LHCN-M2 (cell line): ENCODE data around the gene SPATA6L. TPM values are rescaled to one million over a fixed set of nuclear protein-coding genes. Genes with fewer than 3 reads are reported as not detected.
"Not testable (repeated sequence)": the region's sequence is repeated elsewhere in the genome, so short reads cannot be mapped to it uniquely, and the experiment has no call there.

ENCODE experiments used
- DNase-seq: peaks from one replicate; pipeline ENCODE4 v3.0.0-alpha.2; 2012; ENCODE audit warnings: low read depth
- total RNA-seq: library from RNA; depleted of rRNA; stranded (reverse); fragments of >200 nt; gene quantifications from 2 replicates; pipeline ENCODE4 v1.2.3, GENCODE V29; 2014

SPATA6L gene
- total RNA-seq, 1 experiment from 2014 or later = not detected

DNA sequence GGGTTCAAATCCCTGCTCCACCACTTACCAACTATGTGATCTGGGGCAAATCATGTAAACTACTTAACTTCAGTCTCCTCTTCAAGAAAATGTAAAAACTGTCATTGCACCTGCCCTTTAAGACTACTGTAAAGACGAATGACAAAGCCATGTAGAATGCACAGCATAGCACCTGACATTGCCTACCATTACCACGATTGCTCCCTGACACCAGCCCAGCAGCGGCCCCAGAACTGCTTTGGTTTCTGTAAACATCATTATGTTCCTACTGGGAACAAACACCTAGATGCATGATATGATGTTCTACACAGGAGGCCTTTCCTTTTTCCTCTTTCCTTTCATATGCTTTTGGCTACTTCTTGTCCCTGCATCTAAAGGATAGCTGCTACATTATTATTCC, 27.3 kb downstream of the SPATA6L start:
- DNase-seq = no peak

DNA sequence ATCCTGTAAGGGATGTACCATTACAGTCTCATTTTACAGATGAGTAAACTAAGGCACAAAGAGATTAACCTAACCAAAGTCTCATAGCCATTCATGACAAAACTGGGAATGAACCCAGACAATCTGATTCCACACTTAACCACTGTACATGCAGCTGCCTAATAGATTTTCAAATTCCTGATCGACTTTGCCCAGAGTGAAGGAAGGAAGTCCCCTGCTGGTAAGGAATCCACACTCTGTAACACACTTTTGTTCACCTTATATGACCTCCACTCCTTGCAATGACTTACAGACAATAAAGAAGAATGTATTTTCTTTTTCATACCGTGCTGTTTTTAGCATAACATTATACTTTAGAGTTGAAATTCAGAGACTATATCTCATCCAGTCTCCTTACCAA, 35.4 kb downstream of the SPATA6L start:
- DNase-seq = no peak

DNA sequence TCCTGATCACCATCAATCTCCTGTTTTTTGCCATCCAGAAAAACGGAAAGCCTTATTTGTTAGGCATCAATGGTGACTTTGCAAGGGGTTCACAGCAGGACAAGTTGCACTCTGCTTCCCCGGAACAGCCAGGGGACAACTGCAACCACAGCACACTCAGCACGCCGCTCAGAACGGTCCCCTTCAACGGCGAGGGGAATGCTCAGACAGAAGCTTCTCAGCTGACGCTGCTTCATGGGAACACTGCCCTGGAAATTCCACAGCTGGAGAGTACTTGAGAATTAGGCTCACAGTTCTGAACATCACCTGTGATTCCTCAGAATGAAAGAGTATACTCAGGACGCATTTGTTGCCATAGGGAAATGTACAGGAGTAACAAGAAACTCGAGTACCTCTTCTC, 44.3 kb downstream of the SPATA6L start:
- no peak for DNase-seq

DNA sequence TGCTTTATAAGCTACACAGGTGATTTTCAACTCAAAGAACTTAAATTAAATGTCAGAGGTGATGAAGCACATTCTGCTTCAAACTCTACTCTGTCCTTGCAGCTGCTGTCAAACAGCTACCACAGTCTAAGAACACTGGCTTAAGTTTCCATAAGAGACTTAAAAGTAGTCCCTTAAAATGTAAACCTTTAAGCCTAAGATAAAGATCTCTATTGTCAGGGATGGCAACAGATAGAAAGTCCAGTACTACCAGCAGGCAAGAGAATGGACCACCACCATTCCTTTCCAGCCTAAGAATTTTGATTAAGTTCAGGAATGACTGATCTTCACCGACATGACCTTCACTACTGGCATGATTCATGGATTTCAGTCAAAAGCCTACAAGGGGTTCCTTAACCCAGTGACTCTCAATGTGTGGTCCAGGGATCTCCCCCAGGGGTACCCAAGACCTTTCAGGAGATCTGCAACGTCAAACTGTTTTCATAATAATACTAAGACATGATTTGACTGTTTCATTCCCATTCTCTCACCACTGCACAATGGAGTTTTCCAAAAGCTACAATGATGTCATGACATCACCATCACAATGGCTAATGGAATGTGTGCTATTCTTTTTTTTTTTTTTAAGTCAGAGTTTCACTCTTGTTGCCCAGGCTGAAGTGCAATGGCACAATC, 45.3 kb downstream of the SPATA6L start:
- no peak for DNase-seq

DNA sequence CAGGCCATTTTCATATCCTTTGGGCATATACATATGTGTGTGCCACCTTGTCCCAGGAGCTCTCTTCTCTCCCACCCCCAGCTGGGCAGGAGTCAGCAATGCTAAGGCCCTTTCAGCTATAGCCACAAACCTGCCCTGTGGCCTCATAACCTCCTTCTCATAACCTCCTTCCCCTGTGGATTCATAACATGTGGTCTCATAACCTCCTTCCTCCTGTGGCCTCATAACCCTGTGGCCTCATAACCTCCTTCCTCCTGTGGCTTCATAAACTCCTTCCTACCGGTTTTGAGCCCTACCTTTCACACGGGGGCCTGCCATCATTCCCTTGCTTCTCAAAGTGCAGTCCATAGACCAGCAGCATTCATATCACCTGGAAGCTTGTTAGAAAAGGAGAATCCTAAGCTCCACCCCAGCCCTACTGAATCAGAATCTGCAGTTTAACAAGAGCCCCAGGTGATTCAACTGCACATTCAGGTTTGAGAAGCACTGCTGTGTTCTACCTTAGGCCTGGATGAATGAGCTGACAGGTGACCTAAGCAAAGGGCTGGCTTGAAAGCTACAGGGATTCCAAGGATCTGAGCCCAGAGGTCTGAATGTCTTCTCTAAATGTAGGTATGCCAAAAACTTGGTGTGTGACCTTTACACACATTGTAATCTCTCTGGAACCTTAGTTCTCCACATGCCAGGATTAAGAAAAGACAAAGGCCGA, 46.1 kb downstream of the SPATA6L start:
- DNase-seq = no peak

DNA sequence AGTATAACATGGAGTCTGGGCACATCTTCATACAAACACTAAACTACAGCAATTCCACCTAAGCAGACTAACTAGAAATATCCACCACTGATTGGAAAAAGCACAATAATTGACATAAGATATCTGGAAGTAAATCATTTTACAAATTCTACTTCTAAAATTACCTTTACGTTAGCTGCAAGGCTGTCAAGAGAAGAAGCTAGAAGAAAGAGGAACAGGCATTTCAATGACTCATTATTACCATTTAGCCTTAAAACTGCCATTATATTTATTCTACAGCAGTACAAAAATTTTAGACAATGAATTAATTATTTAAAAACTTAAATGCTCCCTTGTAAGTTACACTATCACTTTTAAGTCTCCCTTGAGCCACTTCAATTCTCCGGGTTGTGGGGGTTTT, 47.6 kb downstream of the SPATA6L start:
- DNase-seq = no peak

DNA sequence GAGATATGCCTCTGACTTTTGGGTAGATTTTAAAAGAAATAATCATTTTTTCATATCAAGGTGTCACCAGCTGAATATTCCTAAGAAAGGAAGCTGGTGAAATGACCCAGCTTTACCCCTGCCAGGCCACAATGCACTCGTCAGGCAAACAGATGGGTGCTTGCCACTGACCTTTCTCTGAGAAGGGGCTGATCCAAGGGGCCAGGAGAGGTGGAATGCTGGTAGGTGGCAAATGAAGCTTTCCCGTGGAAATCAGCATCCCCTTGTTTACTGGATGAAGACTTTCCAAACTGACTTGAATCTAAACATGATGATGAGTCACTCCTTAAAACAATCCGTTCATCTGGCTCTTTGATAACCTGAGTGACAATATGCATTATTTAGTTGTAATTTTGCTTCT, 48.5 kb downstream of the SPATA6L start:
- DNase-seq = no peak

DNA sequence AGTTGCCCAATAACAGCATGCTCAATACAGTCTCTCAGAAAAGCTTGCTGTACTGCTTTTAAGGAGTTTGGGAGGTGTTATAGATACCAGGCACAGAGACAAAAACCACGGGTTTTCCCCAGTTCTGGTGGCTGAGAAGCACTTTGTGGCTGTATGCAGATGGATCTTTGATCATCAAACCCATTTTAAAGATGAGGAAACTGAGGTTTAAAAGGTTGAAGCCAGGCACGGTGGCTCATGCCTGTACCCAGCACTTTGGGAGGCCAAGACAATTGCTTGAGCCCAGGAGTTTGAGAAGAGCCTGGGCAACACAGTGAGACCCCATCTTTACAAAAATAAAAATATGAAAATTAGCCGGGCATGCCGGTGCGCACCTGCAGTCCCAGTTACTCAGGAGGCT, 50.5 kb downstream of the SPATA6L start:
- no peak for DNase-seq

DNA sequence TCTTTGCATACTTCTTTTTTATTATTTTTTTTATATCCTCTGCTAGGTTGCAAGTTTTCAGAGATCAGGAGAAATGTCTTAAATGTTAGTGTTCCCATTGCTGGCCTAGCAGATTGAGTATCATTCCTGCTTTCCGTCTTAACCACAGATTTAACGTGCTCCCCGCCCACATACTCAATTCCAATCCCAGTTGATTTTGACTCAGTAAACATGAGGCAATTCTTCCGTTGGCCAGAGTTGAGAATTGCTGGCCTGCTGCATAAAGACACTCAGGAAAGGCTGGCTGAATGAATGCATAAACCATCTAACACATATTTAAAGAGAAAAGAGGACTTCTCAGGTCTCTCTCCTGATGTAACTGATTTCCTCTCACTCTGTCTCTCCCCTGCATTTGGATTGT, 51.0 kb downstream of the SPATA6L start:
- DNase-seq = peak; percentile 32

DNA sequence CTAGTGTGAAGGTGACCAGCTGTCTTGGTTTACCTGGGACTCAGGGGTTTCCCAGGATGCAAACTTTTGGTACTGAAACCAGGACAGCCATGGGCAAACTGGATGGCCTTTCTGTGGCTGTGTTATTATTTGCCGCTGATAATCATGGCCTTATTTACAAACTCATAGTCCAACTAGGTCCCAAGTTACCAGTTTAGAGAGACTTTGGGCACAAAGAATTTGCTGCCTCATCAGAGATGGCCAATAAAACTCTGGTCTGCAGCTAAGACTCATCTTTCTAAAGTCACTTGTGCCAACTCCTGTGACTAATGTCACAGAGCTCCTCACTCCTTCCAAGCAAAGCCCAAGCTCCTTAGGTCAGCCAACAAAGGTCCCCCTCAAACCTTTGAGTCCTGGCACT, 51.7 kb downstream of the SPATA6L start:
- no peak for DNase-seq

DNA sequence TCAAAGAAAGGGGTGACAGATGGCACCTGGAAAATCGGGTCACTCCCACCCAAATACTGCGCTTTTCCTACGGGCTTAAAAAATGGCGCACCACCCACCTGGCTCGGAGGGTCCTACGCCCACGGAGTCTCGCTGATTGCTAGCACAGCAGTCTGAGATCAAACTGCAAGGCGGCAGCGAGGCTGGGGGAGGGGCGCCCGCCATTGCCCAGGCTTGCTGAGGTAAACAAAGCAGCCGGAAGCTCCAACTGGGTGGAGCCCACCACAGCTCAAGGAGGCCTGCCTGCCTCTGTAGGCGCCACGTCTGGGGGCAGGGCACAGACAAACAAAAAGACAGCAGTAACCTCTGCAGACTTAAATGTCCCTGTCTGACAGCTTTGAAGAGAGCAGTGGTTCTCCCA, 60.2 kb downstream of the SPATA6L start:
- DNase-seq = not testable (repeated sequence)

DNA sequence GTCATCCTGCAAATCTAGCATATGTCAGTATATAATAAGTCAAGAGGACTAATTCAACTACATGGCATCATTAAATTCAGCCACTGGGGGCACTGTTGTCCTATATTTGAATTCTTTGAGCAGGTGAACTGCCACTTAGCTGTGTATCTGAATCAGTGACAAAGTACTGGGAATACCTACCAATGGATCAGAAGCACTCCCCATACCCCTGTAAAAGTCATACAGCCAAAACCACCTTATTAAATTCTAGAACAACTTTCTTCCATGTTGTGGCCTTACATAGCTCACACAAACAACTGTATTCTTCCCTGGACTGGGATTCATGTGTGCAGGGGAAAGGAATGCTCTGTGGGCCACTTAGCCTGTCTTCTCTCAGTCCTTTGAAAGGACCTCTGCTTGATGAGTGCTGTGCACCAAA, 61.6 kb downstream of the SPATA6L start:
- peak; percentile 62 for DNase-seq

DNA sequence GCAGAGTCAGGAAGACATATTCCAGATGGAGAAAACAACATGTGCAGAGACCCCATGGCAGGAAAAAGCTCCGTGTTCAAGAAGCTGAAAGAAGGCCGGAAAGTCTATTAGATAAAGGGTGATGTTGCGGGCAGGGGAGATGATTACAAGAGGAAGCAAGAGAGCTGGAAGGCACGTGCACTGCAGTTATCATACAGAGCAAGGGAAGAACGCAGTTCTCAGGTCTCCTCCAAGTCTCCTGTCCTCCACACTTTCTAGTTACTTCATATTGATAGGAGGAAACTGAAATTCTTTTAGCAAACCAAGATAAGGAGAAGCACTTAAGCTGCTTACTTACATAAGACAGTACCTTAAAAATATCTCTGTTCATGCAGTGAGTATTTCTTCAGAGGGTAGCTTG, 62.5 kb downstream of the SPATA6L start:
- DNase-seq = no peak

DNA sequence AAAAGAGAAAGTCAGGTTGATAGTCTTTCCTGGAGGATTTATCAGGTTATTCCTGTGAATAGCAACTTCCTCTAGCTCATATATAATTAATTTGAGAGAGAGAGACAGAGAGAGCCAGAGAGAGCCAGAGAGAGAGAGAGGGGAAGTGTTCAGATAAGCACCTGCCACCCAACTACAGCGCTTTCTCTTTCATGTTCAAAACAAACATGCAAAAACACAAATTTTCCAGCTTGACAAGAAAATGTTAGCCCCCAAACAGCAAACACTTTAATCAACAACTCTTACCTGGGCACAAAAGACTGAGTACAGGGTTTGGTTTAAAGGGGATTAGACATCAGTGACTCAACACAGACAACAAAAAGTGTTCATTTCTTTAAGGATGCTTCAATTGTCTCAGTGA, 65.9 kb downstream of the SPATA6L start:
- no peak for DNase-seq

DNA sequence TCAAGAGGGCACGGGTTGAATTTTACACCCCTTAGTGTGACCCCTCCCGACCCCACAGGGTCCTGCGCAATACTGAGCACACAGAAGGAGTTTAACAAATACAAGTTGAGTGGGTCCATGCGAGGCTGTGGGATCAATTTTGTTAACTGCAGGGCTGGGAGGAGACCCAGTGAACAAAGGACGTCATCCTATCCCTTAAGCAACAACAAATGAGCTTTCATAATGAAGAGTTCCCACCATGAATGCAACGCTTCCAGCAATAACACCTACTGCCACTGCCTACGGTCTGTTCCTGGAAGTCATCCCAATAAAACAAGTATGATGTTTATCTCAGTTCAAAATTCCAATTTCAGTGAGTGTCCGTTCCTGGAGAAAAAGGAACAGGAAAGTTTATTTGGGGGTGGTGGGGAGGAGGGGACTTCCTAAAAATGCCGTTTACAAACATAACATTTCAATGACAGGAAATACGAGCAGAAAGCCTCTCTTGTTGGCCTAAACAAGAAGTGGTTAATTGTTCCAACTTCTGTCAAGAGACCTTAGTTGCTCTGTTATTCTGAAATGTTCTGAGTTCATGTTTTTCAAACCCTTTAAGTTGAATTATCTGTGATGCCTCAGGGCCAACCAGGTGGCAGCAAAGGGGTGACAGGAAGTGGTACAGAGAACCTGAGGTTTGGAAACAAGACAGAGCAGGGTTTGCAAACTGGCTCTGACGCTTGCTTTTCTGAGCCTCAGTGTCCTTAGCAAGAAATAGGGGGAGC, 69.9 kb downstream of the SPATA6L start:
- DNase-seq = no peak

DNA sequence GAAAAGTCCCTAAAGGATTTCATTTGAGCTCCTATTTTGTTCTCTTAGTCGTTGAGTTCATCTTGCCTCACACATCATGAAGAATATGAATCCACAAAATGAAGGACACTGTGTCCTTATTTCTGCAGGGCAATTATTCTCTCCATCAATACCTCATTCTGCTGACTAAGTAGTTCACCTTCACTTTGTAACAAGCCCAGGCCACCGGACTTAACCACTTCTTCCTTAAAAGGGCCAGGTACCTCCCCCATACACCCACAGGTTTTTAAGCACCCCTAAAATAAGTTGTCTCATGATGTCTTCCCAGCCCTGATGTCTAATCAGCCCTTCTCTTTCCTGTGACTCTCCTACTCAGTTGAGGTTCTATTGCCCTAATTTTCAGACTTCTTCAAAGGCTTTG, 71.3 kb downstream of the SPATA6L start:
- no peak for DNase-seq

DNA sequence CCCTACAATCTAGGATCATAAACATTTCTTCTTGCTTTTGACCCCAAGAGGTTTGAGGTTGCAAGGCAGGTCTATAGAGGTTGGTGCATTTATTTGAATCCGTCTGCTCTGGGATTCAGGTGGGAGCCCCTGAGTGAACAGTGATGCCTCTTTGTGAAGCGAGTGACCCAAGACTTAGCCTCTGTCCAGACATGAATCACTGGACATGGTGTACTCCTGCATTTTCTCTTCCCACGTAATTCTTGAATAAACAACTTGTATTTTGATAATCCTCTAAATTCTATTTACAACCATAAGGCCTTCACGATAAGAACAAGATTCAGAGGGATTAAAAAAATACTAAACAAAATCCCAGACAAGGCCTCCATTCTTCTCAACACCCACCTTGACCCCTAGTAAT, 71.7 kb downstream of the SPATA6L start:
- DNase-seq = peak; percentile 15

DNA sequence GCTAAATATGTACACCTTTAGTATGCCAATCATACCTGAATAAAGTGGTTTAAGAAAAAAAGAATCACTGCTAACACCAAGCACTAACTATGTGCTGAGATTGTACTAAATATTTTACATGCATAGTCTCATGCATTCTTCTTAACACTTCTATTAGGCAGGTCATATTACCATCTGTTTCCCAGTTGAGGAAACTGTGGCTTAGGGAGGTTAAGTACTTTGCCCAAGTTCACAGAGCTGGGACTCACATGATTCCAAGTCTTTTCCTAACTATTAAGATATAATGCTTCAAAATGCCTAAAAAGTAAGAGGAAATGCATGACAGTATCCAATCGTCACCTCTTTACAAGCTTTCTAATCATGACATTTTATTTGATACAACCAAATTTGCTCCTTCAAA, 73.4 kb downstream of the SPATA6L start:
- DNase-seq = peak; percentile 14

DNA sequence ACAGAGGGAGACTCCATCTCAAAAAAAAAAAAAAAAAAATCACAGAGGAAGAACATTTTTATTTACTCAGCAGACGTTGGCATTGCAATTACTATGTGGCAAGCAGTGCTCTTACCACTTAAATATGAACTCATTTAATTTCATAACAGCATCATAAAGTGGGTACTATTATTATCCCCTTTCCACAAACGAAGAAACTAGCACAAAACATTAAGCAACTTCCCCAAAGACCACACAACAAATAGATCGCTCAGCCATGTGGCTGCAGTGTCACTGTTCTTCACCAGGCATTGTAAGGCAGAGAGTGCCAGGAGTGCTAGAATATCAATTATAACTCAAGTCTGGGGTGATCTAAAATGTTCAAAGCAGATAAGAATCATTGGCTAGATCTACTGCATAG, 74.0 kb downstream of the SPATA6L start:
- no peak for DNase-seq

DNA sequence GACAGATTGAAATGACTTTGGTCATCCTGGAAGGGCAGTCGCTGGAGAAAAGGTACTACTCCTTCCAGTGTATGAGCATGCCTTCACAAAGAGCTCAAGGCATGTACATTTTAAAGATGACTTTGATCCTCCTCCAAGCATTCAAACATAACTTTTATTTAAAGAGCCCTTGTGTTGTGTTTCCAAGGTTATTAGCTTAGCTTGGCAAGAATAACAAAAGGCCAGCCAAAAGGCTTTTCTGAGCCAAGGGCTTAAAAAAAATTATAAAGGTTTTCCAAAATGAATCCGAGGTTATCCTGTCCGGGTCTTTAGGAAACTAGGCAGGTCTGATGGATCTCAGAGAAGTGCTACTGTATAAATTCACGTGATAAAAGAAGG, 75.2 kb downstream of the SPATA6L start:
- no peak for DNase-seq

DNA sequence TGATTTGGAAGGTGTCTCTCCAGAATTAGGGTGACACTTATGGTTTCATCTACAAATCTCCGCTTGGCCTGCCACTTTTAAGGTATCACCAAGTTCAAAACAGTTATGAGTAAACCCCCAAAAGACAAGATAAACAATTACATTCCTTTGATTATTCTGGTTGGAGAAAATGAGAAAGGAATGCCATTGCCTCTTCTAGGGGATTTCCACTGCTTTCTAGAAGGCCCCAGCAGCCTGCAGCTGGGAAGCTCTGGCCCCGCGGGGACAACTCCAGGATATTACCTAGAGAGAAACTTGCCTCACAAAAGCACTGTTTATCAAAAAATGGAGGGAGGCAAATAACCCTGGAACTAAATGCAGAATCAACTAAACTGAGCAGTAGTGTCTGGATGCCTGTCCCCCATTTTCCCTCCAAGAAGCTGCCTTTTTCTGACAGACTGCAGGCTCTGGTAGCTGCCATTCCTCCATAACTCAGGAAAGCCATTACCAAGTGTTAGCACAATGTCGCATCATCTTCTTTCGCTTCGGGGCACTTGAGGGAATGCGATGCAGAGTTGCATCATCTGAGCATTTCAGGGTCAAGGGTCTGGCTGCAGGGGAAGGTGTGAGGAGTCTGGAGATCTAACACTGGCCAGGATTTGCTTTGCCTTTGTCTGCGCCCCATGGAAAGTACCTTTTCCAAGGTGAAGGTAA, 75.7 kb downstream of the SPATA6L start:
- DNase-seq = no peak

DNA sequence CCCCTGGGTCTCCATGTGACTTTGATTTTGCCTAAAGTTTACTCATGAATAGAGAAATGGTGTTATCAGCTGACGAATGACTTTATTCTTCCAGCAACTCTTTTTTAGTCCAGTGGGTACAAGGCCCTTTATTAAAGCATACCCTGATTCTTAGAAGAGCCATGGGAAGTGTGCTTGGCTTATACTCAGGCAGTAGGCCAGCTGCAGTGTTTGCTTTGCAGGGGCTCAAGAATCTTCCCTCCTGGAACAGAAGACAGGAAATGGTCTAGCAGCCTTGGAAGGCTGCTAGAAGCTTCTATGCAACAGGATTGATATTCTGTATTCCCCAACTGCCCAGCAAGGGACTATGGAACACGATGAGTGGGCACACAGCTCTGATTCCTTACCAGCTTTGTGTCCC, 77.6 kb downstream of the SPATA6L start:
- DNase-seq = no peak
